ENCODE results near the gene GSTM4.

DNA sequence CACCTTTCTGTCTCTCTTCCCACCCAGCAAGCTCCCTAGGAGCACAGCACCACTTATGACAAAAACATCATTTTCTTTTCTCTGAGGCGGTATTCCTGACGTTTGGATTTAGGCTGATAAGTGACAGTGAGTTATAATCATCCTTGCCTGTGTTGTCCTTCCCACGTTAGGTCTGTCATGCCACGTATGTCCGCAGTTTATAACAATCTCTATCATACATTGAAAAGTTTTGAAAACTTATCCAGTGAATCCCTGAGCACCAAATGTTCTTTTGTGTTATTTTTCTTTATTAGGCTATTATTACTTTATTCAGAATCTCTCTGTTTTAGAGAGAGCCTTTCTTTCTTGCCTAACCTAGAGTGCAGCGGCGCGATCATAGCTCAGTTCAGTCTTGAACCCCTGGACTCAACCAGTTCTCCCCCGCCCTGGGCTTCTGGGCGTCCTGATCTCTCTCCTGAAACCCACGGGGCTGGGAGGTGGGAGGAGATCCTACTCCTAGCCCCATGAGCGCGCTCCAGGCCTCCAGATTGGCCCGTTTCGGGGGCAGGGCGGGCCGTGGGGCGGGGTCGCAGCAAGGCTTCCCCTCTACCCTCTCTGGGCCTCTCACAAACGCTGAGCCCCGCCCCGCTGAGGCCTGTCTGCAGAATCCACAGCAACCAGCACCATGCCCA lies 11.7 kb downstream of the GSTM4 start, which contains the start of gene GSTM2:
- TF ChIP-seq, protein P1, sequence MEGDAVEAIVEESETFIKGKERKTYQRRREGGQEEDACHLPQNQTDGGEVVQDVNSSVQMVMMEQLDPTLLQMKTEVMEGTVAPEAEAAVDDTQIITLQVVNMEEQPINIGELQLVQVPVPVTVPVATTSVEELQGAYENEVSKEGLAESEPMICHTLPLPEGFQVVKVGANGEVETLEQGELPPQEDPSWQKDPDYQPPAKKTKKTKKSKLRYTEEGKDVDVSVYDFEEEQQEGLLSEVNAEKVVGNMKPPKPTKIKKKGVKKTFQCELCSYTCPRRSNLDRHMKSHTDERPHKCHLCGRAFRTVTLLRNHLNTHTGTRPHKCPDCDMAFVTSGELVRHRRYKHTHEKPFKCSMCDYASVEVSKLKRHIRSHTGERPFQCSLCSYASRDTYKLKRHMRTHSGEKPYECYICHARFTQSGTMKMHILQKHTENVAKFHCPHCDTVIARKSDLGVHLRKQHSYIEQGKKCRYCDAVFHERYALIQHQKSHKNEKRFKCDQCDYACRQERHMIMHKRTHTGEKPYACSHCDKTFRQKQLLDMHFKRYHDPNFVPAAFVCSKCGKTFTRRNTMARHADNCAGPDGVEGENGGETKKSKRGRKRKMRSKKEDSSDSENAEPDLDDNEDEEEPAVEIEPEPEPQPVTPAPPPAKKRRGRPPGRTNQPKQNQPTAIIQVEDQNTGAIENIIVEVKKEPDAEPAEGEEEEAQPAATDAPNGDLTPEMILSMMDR (conservative IDR thresholded peaks at IDR 0.05): no peak
- TF ChIP-seq EZH2 (IDR thresholded peaks at IDR 0.05; ENCODE audit: low read depth): no peak

Measured in PC-9 (cell line).